K562 (cell line): ENCODE data around the gene OMA1. TPM values are rescaled to one million over a fixed set of nuclear protein-coding genes. Genes with fewer than 3 reads are reported as not detected.

Source experiments
- ATAC-seq: fragments of 200-7000 bp; cut with Tn5 transposase; 3 replicates; pipeline ENCODE4 v1.9.1; 2020; ENCODE audit warnings: moderate library complexity
- BruUV-seq: library from RNA; stranded (reverse); fragments of 400-500 nt; replicated peaks from 2 replicates; lab custom pipeline; 2021; lab: Mats Ljungman, UMichigan
- CTCF ChIA-PET: fragments of 300-600 bp; formaldehyde crosslinking; extraction: SDS; loops from one replicate; lab custom pipeline; 2021; ENCODE audit warnings: low intra/inter-chr PET ratio; lab: Yijun Ruan, JAX
- POLR2A ChIA-PET: fragments of 300-600, 350-650 bp; sonication (Branson Sonifier 250); formaldehyde crosslinking; extraction: SDS; loops from one replicate; lab custom pipeline; 2021; ENCODE audit warnings: antibody characterized with exemption, inconsistent platforms; lab: Yijun Ruan, JAX
- DNase-seq, 4 experiments: peaks; one replicate each; pipeline versions ENCODE4 v3.0.0 to v3.0.0-alpha.2; 2011 to 2018; ENCODE audit warnings: low spot score in 3 of 4, mixed read lengths in 3 of 4; ENCODE audit errors: extremely low read depth in 1 of 4
- FAIRE-seq: peaks from 2 replicates; lab custom pipeline; 2011; peaks lifted over from hg19 to GRCh38; lab: Jason Lieb, UNC
- H2AFZ ChIP-seq: 2 replicates; pipeline ENCODE4 v1.6.0; 2011; ENCODE audit warnings: low read depth, low read length, control low read depth, inconsistent platforms
- H3K27ac ChIP-seq: fragments of 200-600 bp; 3 replicates; pipeline ENCODE4 v1.8.0; 2011; ENCODE audit warnings: low read depth, mild to moderate bottlenecking, control low read depth, inconsistent platforms, low read length, moderate library complexity, mixed read lengths; ENCODE audit errors: extremely low read depth
- H3K27me3 ChIP-seq, 2 experiments: fragments of 300-600 bp in 1 of 2; 2 replicates in 1 of 2; 3 replicates in 1 of 2; pipeline versions ENCODE4 v1.6.0 to v1.8.0; 2011; ENCODE audit warnings: inconsistent platforms in 2 of 2, low read length in 2 of 2, mild to moderate bottlenecking in 1 of 2, mixed read lengths in 1 of 2, moderate library complexity in 1 of 2; ENCODE audit not compliant: control insufficient read depth in 2 of 2, insufficient read depth in 2 of 2
- H3K36me3 ChIP-seq: fragments of 300-600 bp; 3 replicates; pipeline ENCODE4 v1.8.0; 2011; ENCODE audit warnings: mild to moderate bottlenecking, low read length, inconsistent platforms; ENCODE audit not compliant: control insufficient read depth, insufficient read depth
- H3K4me1 ChIP-seq, 2 experiments: fragments of 200-600 bp in 1 of 2; replicated peaks in 1 of 2; 2 replicates in 1 of 2; 3 replicates in 1 of 2; pipeline versions ENCODE4 v1.5.1 to v1.8.0; 2011; ENCODE audit warnings: inconsistent platforms in 2 of 2, low read length in 2 of 2, mild to moderate bottlenecking in 1 of 2, mixed read lengths in 1 of 2, moderate library complexity in 1 of 2; ENCODE audit not compliant: control insufficient read depth in 2 of 2, insufficient read depth in 2 of 2
- H3K4me2 ChIP-seq: 2 replicates; pipeline ENCODE4 v1.6.1; 2011; ENCODE audit warnings: low read length, control low read depth, inconsistent platforms, mixed read lengths; ENCODE audit not compliant: insufficient read depth
- H3K4me3 ChIP-seq: fragments of 200-600 bp; sonication (generic), shearing (Covaris generic); 2 replicates; pipeline ENCODE4 v1.5.1; 2016; ENCODE audit warnings: control low read depth, inconsistent platforms
- H3K79me2 ChIP-seq: fragments of 200-600 bp; 3 replicates; pipeline ENCODE4 v1.8.0; 2011; ENCODE audit warnings: low read length, inconsistent platforms; ENCODE audit not compliant: control insufficient read depth, insufficient read depth
- H3K9ac ChIP-seq, 2 experiments: 2 replicates each; pipeline versions ENCODE4 v1.6.0 to v1.6.1; 2011; ENCODE audit warnings: low read depth in 2 of 2, low read length in 2 of 2, control low read depth in 1 of 2, inconsistent platforms in 1 of 2, mild to moderate bottlenecking in 1 of 2, mixed read lengths in 1 of 2; ENCODE audit not compliant: insufficient read depth in 1 of 2
- H3K9me1 ChIP-seq: one replicate; pipeline ENCODE4 v1.6.0; 2011; ENCODE audit warnings: inconsistent platforms, mild to moderate bottlenecking, low read length, moderate library complexity; ENCODE audit not compliant: control insufficient read depth, insufficient read depth
- H3K9me3 ChIP-seq: replicated peaks from 2 replicates; pipeline ENCODE4 v1.5.1; 2011; ENCODE audit warnings: low read depth, low read length, inconsistent platforms; ENCODE audit not compliant: control insufficient read depth, insufficient read depth
- H4K20me1 ChIP-seq: replicated peaks from 2 replicates; pipeline ENCODE4 v1.6.1; 2011; ENCODE audit warnings: low read length, inconsistent platforms, mixed read lengths; ENCODE audit not compliant: control insufficient read depth, insufficient read depth
- CLOCK ChIP-seq: fragments of 250-450 bp; sonication (Bioruptor Pico); IDR thresholded peaks from 2 replicates; pipeline ENCODE4 v1.4.0; 2020; ENCODE audit warnings: mild to moderate bottlenecking, moderate library complexity, borderline replicate concordance
- GATAD2A ChIP-seq: fragments of 450-650 bp; IDR thresholded peaks from 2 replicates; pipeline ENCODE4 v1.6.1; 2017
- HEY1 ChIP-seq: fragments of 250-450 bp; sonication (Bioruptor Pico); IDR thresholded peaks from 2 replicates; pipeline ENCODE4 v1.5.0; 2020; ENCODE audit warnings: mild to moderate bottlenecking, moderate library complexity, borderline replicate concordance
- MNT ChIP-seq, 2 experiments: fragments of 450-650 bp; conservative IDR thresholded peaks; 2 replicates each; pipeline ENCODE4 v1.6.1; 2017; ENCODE audit warnings: mild to moderate bottlenecking in 2 of 2, moderate library complexity in 2 of 2
- NFATC3 ChIP-seq: fragments of 450-650 bp; IDR thresholded peaks from 2 replicates; pipeline ENCODE4 v1.6.1; 2017; ENCODE audit warnings: mild to moderate bottlenecking
- POLR3A ChIP-seq: IDR thresholded peaks from 2 replicates; pipeline ENCODE4 v1.6.1; 2011; ENCODE audit warnings: borderline replicate concordance, mild to moderate bottlenecking, moderate library complexity; ENCODE audit not compliant: insufficient read length, insufficient read depth; ENCODE audit errors: extremely low read depth
- RFX5 ChIP-seq: IDR thresholded peaks from 2 replicates; pipeline ENCODE4 v1.6.1; 2011; ENCODE audit warnings: low read depth, mild to moderate bottlenecking, improper control_type of control experiment, low read length
- TARDBP ChIP-seq: fragments of 450-650 bp; IDR thresholded peaks from 2 replicates; pipeline ENCODE4 v1.6.1; 2016
- TCF3 ChIP-seq: sonication (generic); formaldehyde crosslinking; IDR thresholded peaks from 2 replicates; pipeline ENCODE4 v1.4.0; 2020; ENCODE audit warnings: mild to moderate bottlenecking, missing genetic modification reagents
- ZNF407 ChIP-seq: fragments of 450-650 bp; IDR thresholded peaks from 2 replicates; pipeline ENCODE4 v1.6.1; 2016; ENCODE audit warnings: low read depth
- ZSCAN32 ChIP-seq: fragments of 450-650 bp; formaldehyde crosslinking; IDR thresholded peaks from 2 replicates; pipeline ENCODE4 v1.4.0; 2020; ENCODE audit warnings: mild to moderate bottlenecking, moderate library complexity
- WGBS: fragments of 100-300 bp; shearing (Covaris generic); methylation state at CpG from one replicate; pipeline ENCODE4 v1.1.6; 2016; ENCODE audit warnings: low coverage, mixed read lengths; ENCODE audit not compliant: insufficient coverage; ENCODE audit errors: missing lambda C conversion rate; 5-methylcytosine and 5-hydroxymethylcytosine counted together
- in situ Hi-C: fragments of 300-500 bp; cut with MboI; formaldehyde crosslinking; loops from 4 replicates; pipeline ENCODE4 v1.15.0; 2018; ENCODE audit warnings: inconsistent platforms, mixed read lengths
- intact Hi-C: fragments of 100-400 bp; cut with micrococcal nuclease; formaldehyde crosslinking; loops from 2 replicates; pipeline ENCODE4 v1.14.2; 2022
- polyA plus RNA-seq, 8 experiments: library from polyadenylated mRNA; depleted of rRNA in 4 of 8; stranded (reverse) in 5 of 8; unstranded in 3 of 8; fragments of >200 nt; fragmentation: Nextera tagmentation in 2 of 8; fragmentation: Illumina TruSeq in 1 of 8; extraction: Ambion mirVana in 2 of 8; extraction: Trizol in 1 of 8; gene quantifications; 2 replicates each; pipeline versions ENCODE4 v1.2.1 to v1.2.3, GENCODE V29; 2011 to 2014; ENCODE audit warnings: inconsistent platforms in 1 of 8, missing spikeins in 1 of 8
- total RNA-seq, 7 experiments: library from RNA; depleted of rRNA in 6 of 7; stranded (reverse); fragments of >200 nt in 6 of 7; fragmentation: Illumina TruSeq in 2 of 7; extraction: Trizol in 2 of 7; gene quantifications; 2 replicates each; pipeline versions ENCODE4 v1.2.1 to v1.2.3, GENCODE V29; 2011 to 2021; ENCODE audit warnings: low replicate concordance in 1 of 7

OMA1 gene
- total and polyA plus RNA-seq, 9 of the 15 experiments (the other 6 are each of a cell fraction or from before 2014, with no cell fraction given): 16.6 to 51.5 (median 33.5) TPM

- H3K27me3 ChIP-seq: peaks cover 0 to 3% of the 10 kb centered on the region in 2 experiments; a peak in 1 of 5 replicates
- no TSS peak for BruUV-seq
- no peaks in the 10 kb centered on the region; the same call in 1 of the 2 replicates for H4K20me1 ChIP-seq
- 22% methylated on average over 2 of the region's 2 CpGs for WGBS
- FAIRE-seq (no peak), ATAC-seq (no peak), DNase-seq (no peak)
- ChIA-PET CTCF (no interaction called here), POLR2A (interaction anchor here (0.6 to 0.7 kb wide), 3 partner anchors 10 to 1174 kb away, joined by 3 read pairs; no protein-coding TSS in a partner anchor)
- H2AFZ ChIP-seq: no peak overlapping the region
- H3K9me3 ChIP-seq: no peaks in the 10 kb centered on the region
- no peaks in the 10 kb centered on the region for H3K36me3 ChIP-seq
- peaks cover 6 to 12% of the 10 kb centered on the region in 2 experiments; a peak in 3 of 5 replicates for H3K4me1 ChIP-seq
- H3K4me2 ChIP-seq: no peak overlapping the region
- no peaks in the 10 kb centered on the region for H3K9me1 ChIP-seq
- intact Hi-C loops: no loop called here
- no peak overlapping the region for H3K27ac ChIP-seq
- no peak overlapping the region for H3K4me3 ChIP-seq
- no peaks in the 10 kb centered on the region for H3K79me2 ChIP-seq
- H3K9ac ChIP-seq: no peak overlapping the region
- in situ Hi-C loops: no loop called here
- TF ChIP-seq ZSCAN32 (CRISPR knock-in tag) (no peak), TCF3 (no peak), POLR3A (no peak), HEY1 (CRISPR knock-in tag) (no peak), TARDBP (no peak), MNT (conservative IDR thresholded peaks at IDR 0.05) (no peak), RFX5 (no peak), NFATC3 (no peak), GATAD2A (no peak), ZNF407 (no peak), CLOCK (CRISPR knock-in tag) (no peak)
Measured at GRCh38 chr1:58581641-58582040, 35.1 kb upstream of the OMA1 start.
